ENCODE measurements around the gene MAGI3.
"Not testable (repeated sequence)": the region's sequence is repeated elsewhere in the genome, so short reads cannot be mapped to it uniquely, and the experiment has no call there.

Gene MAGI3

GRCh38 chr1:113399062-113399583, 8.8 kb downstream of the MAGI3 start:
- DNase-seq, result no peak

GRCh38 chr1:113401067-113401466, 10.8 kb downstream of the MAGI3 start:
- DNase-seq, result no peak

GRCh38 chr1:113401728-113402127, 11.4 kb downstream of the MAGI3 start:
- no peak for DNase-seq

- DNase-seq, result no peak
Observed at GRCh38 chr1:113403065-113403464, 12.8 kb downstream of the MAGI3 start.

GRCh38 chr1:113405573-113405972, 15.3 kb downstream of the MAGI3 start:
- no peak for DNase-seq

GRCh38 chr1:113406149-113406548, 15.8 kb downstream of the MAGI3 start:
- not testable (repeated sequence) for DNase-seq

GRCh38 chr1:113409363-113409762, 19.0 kb downstream of the MAGI3 start:
- DNase-seq, result no peak

GRCh38 chr1:113412020-113412419, 21.7 kb downstream of the MAGI3 start:
- DNase-seq, result not testable (repeated sequence)

GRCh38 chr1:113415310-113416070, 25.2 kb downstream of the MAGI3 start:
- DNase-seq, result no peak

GRCh38 chr1:113416071-113416470, 25.8 kb downstream of the MAGI3 start:
- DNase-seq, result not testable (repeated sequence)

GRCh38 chr1:113416496-113416895, 26.2 kb downstream of the MAGI3 start:
- DNase-seq, result no peak

- no peak for DNase-seq
Observed at GRCh38 chr1:113422315-113423068, 32.2 kb downstream of the MAGI3 start.

- DNase-seq, result no peak
Observed at GRCh38 chr1:113423826-113424225, 33.5 kb downstream of the MAGI3 start.

GRCh38 chr1:113429461-113430153, 39.3 kb downstream of the MAGI3 start:
- no peak for DNase-seq

GRCh38 chr1:113433184-113433583, 42.9 kb downstream of the MAGI3 start:
- no peak for DNase-seq

GRCh38 chr1:113434081-113434873, 44.0 kb downstream of the MAGI3 start:
- no peak for DNase-seq

GRCh38 chr1:113434874-113435175, 44.5 kb downstream of the MAGI3 start:
- no peak for DNase-seq

GRCh38 chr1:113437554-113438341, 47.4 kb downstream of the MAGI3 start:
- DNase-seq, result no peak

- no peak for DNase-seq
Observed at GRCh38 chr1:113438505-113439276, 48.4 kb downstream of the MAGI3 start.

GRCh38 chr1:113439277-113439670, 49.0 kb downstream of the MAGI3 start:
- DNase-seq, result no peak

- DNase-seq, result no peak
Observed at GRCh38 chr1:113442131-113442530, 51.8 kb downstream of the MAGI3 start.

All from stimulated activated naive CD4-positive, alpha-beta T cell treated with Interleukin-2 at 50 U/mL for 16 hours (primary cell).